ENCODE results near the gene TRPM5.

Gene TRPM5

GRCh38 chr11:2406451-2406850 lies 37.9 kb downstream of the TRPM5 start:
- FAIRE-seq = no peak
- no peak for DNase-seq (ENCODE audit: low spot score)

DNA sequence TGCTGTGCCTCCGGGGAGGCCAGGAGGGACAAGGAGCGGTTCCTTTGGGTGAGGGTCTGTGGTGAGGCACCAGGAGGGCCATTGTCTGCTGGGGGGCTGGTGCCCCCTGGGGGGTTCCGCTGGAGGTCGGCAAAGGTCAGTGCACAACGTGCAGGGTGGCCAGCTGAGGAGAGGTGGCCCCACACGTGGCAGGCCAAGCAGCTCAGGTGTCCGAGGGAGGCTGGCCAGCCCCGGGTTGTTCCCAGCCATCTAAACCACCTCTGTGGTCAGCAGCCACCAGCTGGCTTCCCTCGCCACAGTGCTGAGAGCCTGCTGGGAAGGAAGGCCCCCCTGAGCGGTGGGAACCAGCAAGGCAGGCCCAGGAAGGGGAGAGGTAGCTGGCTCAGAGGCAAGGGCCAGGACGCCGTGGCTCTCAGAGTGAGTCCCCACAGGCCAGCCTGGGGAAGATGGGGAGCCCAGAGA lies 39.5 kb downstream of the TRPM5 start:
- DNase-seq (ENCODE audit: low spot score) (no peak), FAIRE-seq (no peak)

DNA sequence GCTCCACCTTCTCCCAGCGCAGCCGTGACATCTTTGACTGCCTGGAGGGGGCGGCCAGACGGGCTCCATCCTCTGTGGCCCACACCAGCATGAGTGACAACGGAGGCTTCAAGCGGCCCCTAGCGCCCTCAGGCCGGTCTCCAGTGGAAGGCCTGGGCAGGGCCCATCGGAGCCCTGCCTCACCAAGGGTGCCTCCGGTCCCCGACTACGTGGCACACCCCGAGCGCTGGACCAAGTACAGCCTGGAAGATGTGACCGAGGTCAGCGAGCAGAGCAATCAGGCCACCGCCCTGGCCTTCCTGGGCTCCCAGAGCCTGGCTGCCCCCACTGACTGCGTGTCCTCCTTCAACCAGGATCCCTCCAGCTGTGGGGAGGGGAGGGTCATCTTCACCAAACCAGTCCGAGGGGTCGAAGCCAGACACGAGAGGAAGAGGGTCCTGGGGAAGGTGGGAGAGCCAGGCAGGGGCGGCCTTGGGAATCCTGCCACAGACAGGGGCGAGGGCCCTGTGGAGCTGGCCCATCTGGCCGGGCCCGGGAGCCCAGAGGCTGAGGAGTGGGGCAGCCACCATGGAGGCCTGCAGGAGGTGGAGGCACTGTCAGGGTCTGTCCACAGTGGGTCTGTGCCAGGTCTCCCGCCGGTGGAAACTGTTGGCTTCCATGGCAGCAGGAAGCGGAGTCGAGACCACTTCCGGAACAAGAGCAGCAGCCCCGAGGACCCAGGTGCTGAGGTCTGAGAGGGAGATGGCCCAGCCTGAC lies 41.2 kb downstream of the TRPM5 start:
- FAIRE-seq = no peak
- DNase-seq (ENCODE audit: low spot score) = no peak

GRCh38 chr11:2402106-2402505 lies 42.2 kb downstream of the TRPM5 start:
- FAIRE-seq (no peak), DNase-seq (ENCODE audit: low spot score) (no peak)

DNA sequence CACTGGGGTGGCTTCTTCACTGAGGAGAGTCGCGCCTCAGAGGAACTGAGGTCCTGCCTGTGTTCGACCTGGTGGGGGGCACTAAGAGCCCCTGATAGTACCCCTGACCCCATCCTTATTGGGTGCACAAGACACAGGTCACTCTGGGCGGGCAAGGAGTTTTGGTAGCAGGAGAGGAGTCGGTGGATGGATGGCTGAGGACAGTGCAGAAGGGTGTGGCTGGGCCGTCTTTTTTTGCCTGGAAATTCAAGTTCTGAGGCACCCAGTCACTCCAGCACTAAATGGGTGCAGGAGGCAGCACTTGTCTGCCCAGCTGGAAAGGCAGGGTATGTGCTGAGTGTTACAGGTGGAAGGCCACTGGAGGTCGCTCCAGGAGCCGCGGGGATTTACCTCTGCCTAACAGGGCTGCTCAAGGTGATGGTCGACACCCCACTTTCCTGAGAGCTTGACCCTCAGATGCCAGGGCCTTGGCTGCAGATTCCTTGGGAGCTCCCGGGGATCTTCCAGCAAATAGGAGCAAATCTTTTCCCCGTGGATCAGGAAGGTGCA lies 42.8 kb downstream of the TRPM5 start:
- DNase-seq (ENCODE audit: low spot score) (no peak), FAIRE-seq (no peak)

GRCh38 chr11:2400762-2401435 lies 43.4 kb downstream of the TRPM5 start:
- no peak for DNase-seq (ENCODE audit: low spot score)
- FAIRE-seq = no peak

DNA sequence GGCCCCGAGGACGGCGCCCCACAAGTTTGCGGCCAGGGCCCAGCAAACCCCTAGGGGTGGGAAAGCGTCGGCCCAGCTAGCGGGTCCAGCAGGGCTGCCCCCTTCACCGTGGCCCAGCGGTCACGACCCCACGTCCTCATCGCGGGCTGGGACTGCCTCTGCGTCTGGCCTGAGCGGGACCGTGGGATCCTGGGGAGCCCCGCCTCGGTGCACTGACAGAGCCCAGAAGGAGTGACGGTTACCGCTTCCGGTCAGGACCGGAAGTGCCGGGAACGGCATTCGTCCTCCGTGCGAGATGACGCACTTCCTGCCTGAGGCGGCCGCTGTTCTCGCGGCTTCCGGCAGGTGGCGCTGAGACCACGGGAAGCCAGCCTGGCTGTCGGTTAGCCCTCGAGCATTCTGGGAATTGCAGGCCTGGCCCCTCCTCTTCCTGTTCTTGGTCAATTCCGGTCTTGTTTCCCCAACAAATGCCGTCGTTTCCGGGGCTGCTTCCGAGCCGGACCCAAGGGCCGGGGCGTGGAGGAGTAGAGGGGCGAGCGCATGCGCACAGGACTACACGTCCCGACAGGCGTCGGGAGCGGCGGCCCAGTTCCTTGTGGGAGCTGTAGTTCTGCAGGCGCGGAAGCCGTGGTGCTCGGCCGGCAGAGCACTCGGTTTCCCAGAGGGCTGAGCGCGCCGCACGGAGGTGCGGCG lies 44.1 kb downstream of the TRPM5 start, which contains the start of gene TSSC4:
Gene TSSC4, plus strand, starts transcription at position 682 of the 693 bp plus-strand sequence. CDS start 1,884 bp downstream, outside the sequence.
- DNase-seq (ENCODE audit: low spot score) (peak; percentile 99), FAIRE-seq (peak; percentile 88)

DNA sequence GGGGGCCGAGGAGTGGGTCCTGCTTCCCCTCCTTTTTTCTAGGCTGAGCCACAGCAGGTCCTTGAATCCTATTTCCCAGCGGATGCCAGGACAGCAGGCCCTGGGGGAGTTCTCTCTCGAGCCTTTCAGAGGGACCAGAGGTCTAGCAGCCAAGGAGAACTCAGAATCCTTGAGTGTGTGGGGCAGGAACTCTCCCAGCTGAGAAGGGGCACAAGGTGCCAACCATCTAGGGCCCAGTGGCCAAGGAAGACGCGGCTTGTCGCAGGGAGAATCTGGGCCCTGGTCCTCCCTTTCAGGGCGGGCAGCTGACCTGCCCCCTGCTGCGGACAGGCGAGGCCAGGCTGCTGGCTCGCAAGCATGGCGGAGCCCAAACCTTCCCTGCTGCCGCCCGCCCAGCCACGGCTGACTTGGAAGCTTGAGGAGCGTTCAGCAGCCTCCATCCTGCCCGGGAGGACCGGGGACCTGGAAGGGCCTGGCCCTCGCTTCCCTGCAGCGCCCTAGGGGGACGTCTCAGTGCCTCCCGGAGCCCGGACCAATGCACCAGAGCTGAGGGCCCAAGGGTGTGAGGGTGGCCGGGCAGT lies 44.7 kb downstream of the TRPM5 start:
- FAIRE-seq = no peak
- DNase-seq (ENCODE audit: low spot score) = no peak

DNA sequence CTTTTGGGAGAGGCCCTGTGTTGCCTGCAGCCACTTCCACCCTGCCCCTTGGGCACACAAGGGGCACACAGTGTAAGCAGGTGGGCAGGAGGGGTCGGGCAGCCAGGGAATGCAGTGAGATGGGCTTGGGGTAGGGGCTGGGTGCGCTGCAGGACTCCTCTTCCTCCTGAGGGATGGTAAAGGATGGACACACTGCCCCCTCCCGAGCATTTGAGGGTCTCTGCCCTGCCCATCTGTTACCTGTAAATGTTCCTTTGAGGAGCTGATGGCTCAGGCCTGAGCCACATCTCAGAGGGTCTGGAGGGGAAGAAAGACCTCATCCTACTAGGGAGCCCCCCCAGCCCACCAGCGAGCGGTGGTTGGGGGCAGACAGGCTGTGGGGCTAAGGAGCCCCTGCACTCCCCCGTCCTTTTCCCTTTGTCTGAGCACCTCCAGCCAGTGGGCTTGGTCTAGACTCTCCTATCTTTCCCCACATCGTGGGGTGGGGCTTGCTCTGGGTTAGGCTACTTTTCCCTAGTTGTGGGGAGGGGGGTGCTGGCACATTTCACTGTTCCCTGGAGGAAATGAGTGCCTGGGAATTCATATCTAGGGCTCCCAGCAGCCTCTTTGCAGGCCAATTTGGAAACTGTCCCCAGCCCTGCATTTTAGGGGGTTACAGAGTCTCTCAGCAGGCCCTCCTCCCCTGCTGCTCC lies 45.5 kb downstream of the TRPM5 start:
- DNase-seq (ENCODE audit: low spot score) (no peak), FAIRE-seq (no peak)

GRCh38 chr11:2397005-2397404 lies 47.3 kb downstream of the TRPM5 start:
- no peak for DNase-seq (ENCODE audit: low spot score)
- FAIRE-seq = no peak

- no peak for FAIRE-seq
- DNase-seq (ENCODE audit: low spot score) = no peak
Observed at GRCh38 chr11:2396471-2396870, 47.8 kb downstream of the TRPM5 start.

DNA sequence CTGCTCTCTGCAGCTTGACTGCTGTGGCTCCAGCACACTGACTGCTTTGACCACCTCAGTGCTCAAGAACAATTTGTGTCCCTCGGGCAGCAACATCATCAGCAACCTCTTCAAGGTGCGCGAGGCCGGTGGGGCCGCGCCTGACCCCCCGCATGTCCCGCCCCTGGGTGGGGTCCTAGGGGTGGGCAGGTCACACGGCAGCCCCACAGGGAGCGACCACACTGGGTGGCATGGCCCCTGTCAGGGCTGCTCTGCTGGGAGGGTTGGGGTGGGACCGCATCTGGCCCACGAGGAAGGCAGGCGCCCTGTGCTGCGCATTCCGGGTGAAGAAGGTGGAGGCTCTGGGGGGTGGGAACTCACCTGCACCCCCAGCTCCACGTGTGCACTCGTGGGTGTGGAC lies 48.5 kb downstream of the TRPM5 start:
- DNase-seq (ENCODE audit: low spot score) = no peak

GRCh38 chr11:2395211-2395730 lies 49.0 kb downstream of the TRPM5 start:
- FAIRE-seq (no peak), DNase-seq (ENCODE audit: low spot score) (no peak)

More for the DNA sequence above, 48.5 kb downstream of the TRPM5 start:
- FAIRE-seq = no peak

- FAIRE-seq (no peak), DNase-seq (ENCODE audit: low spot score) (no peak)
Observed at GRCh38 chr11:2394818-2395105, 49.6 kb downstream of the TRPM5 start.
